GM12864 (cell line): ENCODE measurements around the gene SLC4A5.

Source experiments
- DNase-seq: peaks from one replicate; pipeline ENCODE4 v3.0.0-alpha.2; 2011; ENCODE audit warnings: low read depth
- H3K4me3 ChIP-seq: 2 replicates; pipeline ENCODE4 v1.5.1; 2011; ENCODE audit warnings: mild to moderate bottlenecking, low read depth, low read length, control low read depth
- CTCF ChIP-seq: IDR thresholded peaks from 2 replicates; pipeline ENCODE4 v1.5.1; 2011; ENCODE audit warnings: low read depth, mild to moderate bottlenecking, moderate library complexity, low read length, control low read depth, inconsistent platforms; ENCODE audit errors: missing control alignments

The SLC4A5 gene

DNA sequence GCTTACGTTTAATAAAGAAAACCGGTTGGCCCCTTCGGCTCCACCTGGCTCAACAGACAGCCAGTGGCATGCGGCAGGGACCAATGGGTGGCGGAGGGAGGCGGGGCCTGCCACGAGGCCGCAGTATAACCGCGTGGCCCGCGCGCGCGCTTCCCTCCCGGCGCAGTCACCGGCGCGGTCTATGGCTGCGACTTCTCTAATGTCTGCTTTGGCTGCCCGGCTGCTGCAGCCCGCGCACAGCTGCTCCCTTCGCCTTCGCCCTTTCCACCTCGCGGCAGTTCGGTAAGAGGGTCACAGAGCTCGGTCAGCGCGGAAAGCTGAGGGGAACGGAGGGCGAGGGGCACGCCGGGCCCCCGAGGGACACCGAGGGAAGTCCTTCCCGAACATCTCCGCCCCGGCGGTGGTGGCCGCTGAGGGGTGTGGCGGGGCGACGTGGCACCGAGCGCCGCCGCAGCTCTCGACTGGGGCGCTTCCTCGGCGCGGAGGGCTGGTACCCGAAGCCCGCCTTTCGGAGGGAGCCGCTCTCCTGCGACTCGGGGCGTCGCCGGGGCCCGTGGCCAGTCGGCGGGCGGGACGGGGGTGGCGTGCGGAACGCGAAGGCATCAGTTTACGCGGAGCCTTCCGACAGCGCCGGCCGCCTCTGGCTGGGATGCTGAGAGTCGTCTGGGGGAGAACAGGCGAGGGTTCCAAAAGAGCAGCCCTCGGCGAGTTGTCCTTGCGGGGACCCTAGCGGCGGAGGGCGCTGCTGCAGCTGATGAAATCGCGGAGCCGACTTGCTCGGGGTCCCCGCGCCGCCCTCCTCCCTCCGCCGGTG, 144.5 kb downstream of the SLC4A5 start, which contains the start of gene MTHFD2:
Gene MTHFD2 (plus strand): TSS at position 155 of the 814 bp plus-strand sequence. CDS start 27 bp downstream, at position 182.
- no peak for DNase-seq
- peak; percentile 88 for TF ChIP-seq CTCF

GRCh38 chr2:74198023-74198460, 145.2 kb downstream of the SLC4A5 start:
- peak overlapping the region; percentile 92 for H3K4me3 ChIP-seq
- TF ChIP-seq CTCF = no peak
- DNase-seq = peak; percentile 97

More for the DNA sequence above, 144.5 kb downstream of the SLC4A5 start, which contains the start of gene MTHFD2:
- H3K4me3 ChIP-seq = peak within 1 kb of the TSS; percentile 92

GRCh38 chr2:74197049-74197448, 146.2 kb downstream of the SLC4A5 start:
- DNase-seq = no peak
- H3K4me3 ChIP-seq = no peak overlapping the region
- TF ChIP-seq CTCF = no peak

- DNase-seq = no peak
- H3K4me3 ChIP-seq = no peak overlapping the region
- TF ChIP-seq CTCF = no peak
Observed at GRCh38 chr2:74194799-74195198, 148.4 kb downstream of the SLC4A5 start.

- no peak overlapping the region for H3K4me3 ChIP-seq
- DNase-seq = no peak
Observed at GRCh38 chr2:74191596-74192380, 151.4 kb downstream of the SLC4A5 start.

GRCh38 chr2:74188696-74189095, 154.5 kb downstream of the SLC4A5 start:
- no peak for TF ChIP-seq CTCF
- H3K4me3 ChIP-seq = no peak overlapping the region
- DNase-seq = no peak

More at GRCh38 chr2:74191596-74192380, 151.4 kb downstream of the SLC4A5 start:
- no peak for TF ChIP-seq CTCF
